ENCODE measurements around the gene ADAMTSL4. TPM values are rescaled to one million over a fixed set of nuclear protein-coding genes. Genes with fewer than 3 reads are reported as not detected.
"Not testable (repeated sequence)": the region's sequence is repeated elsewhere in the genome, so short reads cannot be mapped to it uniquely, and the experiment has no call there.

ADAMTSL4 gene
- total RNA-seq, 4 donors from 2014 or later: 5.6 to 30.0 (median 10.7) TPM

- peaks cover 7 to 12% of the 10 kb centered on the region in 2 donors for H3K4me1 ChIP-seq
- intact Hi-C loops (cut with DNase I; ENCODE audit: low total_unique reads) (no loop called here), in situ Hi-C loops (cut with MboI; ENCODE audit: low sequenced_read_pairs in 4 of 4) (no loop called here)
- H3K36me3 ChIP-seq: peaks cover 0 to 15% of the 10 kb centered on the region in 2 donors
- peak overlapping the region in 1 of 4 donors; percentile 11 for H3K27ac ChIP-seq
- TF ChIP-seq CTCF (IDR thresholded peaks at IDR 0.05 in 4 of 5, conservative IDR thresholded peaks at IDR 0.05 in 1 of 5): no peak
- TF ChIP-seq POLR2A (IDR thresholded peaks at IDR 0.05): no peak
- H3K4me3 ChIP-seq: no peak overlapping the region
- no peak for ATAC-seq
- no peak for DNase-seq
- H3K9me3 ChIP-seq: no peaks in the 10 kb centered on the region
- no peaks in the 10 kb centered on the region for H3K27me3 ChIP-seq
Observed at GRCh38 chr1:150582371-150582770, 33.2 kb downstream of the ADAMTSL4 start.

DNA sequence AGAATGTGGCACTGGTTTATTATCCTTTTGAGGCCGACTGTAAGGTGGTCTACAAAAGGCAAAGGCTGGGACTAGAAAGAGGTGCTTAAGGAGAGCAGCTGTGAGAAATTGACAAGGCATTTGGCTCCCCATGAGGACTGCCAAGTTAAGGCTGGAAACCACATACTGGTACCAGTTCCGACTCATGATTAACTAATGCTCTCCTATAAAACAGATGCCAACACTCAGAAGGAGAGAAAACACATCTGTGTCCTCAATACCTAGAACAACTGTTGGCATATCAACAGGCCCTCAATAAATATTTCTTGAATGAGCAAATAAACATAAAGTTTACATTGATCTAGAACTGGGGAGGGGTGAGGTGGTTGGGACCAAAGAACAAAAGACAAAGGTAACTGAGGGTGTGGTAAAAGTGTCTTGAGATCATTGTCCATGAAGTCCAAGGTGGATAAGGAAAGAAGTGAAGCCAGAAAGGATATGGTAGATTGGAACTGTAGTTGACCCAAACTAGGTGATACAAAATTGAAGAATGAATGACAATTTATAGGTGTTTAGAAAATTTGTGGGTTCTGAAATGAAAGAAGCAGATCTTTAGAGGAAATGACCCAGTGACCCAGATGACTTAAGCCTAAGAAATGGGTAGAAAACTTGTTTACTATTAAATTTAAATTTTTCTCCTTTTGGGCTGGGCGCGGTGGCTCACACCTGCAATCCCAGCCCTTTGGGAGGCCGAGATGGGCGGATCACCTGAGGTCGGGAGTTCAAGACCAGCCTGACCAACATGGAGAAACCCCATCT, 47.1 kb downstream of the ADAMTSL4 start:
- TF ChIP-seq CTCF (IDR thresholded peaks at IDR 0.05 in 4 of 5, conservative IDR thresholded peaks at IDR 0.05 in 1 of 5) (no peak), POLR2A (IDR thresholded peaks at IDR 0.05) (no peak)
- in situ Hi-C loops (cut with MboI; ENCODE audit: low sequenced_read_pairs in 4 of 4): no loop called here

DNA sequence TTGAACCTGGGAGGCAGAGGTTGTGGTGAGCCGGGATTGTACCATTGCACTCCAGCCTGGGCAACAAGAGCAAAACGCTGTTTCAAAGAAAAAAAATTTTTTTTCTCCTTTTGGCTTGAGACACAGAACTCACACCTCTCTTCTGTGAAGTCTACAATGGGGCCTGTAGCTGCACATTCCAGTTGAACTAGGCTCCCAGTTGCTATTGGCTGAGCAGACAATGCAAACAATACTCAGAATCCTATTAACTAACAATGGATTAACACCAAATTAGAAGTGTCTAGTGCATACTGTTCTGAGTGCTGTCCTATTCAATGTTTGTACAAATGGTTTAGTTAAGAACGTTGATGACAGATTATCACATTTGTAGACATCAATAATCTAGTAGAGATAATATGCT, 47.8 kb downstream of the ADAMTSL4 start:
- H3K9me3 ChIP-seq: no peaks in the 10 kb centered on the region
- ATAC-seq (no peak), DNase-seq (no peak)
- no peaks in the 10 kb centered on the region for H3K27me3 ChIP-seq
- in situ Hi-C loops (cut with MboI; ENCODE audit: low sequenced_read_pairs in 4 of 4) (no loop called here), intact Hi-C loops (cut with DNase I; ENCODE audit: low total_unique reads) (no loop called here)
- H3K36me3 ChIP-seq: no peaks in the 10 kb centered on the region
- TF ChIP-seq POLR2A (IDR thresholded peaks at IDR 0.05): no peak
- no peak for TF ChIP-seq CTCF (IDR thresholded peaks at IDR 0.05 in 4 of 5, conservative IDR thresholded peaks at IDR 0.05 in 1 of 5)
- H3K4me3 ChIP-seq: no peak overlapping the region
- no peaks in the 10 kb centered on the region for H3K4me1 ChIP-seq
- no peak overlapping the region for H3K27ac ChIP-seq

More for the DNA sequence above, 47.1 kb downstream of the ADAMTSL4 start:
- ATAC-seq (no peak), DNase-seq (no peak)
- H3K27ac ChIP-seq: no peak overlapping the region
- no peaks in the 10 kb centered on the region for H3K27me3 ChIP-seq
- intact Hi-C loops (cut with DNase I; ENCODE audit: low total_unique reads): no loop called here
- no peaks in the 10 kb centered on the region for H3K36me3 ChIP-seq
- H3K4me1 ChIP-seq: no peaks in the 10 kb centered on the region
- no peaks in the 10 kb centered on the region for H3K9me3 ChIP-seq
- no peak overlapping the region for H3K4me3 ChIP-seq

DNA sequence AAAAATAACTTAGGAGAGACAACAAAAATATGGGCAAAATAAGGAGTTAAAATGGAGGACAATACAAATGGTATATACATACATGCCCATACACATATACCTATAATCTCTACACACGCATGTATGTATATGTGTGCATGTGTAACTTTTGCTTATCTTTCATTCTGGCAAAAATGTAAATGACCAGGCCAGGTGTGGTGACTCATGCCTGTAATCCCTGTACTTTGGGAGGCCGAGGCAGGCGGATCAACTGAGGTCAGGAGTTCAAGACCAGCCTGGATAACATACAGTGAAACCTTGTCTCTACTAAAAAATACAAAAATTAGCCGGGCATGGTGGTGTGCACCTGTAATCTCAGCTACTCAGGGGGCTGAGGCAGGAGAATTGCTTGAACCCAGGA, 49.1 kb downstream of the ADAMTSL4 start:
- DNase-seq; in situ Hi-C loops (cut with MboI; ENCODE audit: low sequenced_read_pairs in 4 of 4); H3K9me3 ChIP-seq; H3K4me3 ChIP-seq; intact Hi-C loops (cut with DNase I; ENCODE audit: low total_unique reads); H3K36me3 ChIP-seq; H3K27ac ChIP-seq; ATAC-seq; H3K4me1 ChIP-seq; H3K27me3 ChIP-seq: not testable (repeated sequence)

DNA sequence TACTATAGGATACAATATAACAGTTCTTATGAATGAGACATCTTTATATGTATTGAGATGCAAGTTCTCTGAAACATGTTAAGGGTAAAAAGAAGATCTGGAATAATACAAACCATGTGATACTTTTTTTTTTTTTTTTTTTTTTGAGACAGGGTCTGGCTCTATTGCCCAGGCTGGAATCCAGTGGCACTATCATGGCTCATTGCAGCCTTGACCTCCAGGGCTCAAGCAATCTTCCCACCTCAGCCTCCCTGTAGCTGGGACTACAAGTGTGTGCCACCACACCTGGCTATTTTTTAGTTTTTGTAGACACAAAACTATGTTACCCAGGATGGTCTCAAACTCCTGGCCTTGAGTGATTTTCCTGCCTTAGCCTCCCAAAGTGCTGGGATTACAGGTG, 52.3 kb downstream of the ADAMTSL4 start:
- H3K27ac ChIP-seq: no peak overlapping the region
- TF ChIP-seq POLR2A (IDR thresholded peaks at IDR 0.05): no peak
- ATAC-seq (no peak), DNase-seq (no peak)
- H3K36me3 ChIP-seq: no peaks in the 10 kb centered on the region
- H3K4me3 ChIP-seq: no peak overlapping the region
- in situ Hi-C loops (cut with MboI; ENCODE audit: low sequenced_read_pairs in 4 of 4): no loop called here
- no peaks in the 10 kb centered on the region for H3K27me3 ChIP-seq
- intact Hi-C loops (cut with DNase I; ENCODE audit: low total_unique reads): no loop called here
- H3K9me3 ChIP-seq: no peaks in the 10 kb centered on the region
- peaks cover 0 to 11% of the 10 kb centered on the region in 2 donors for H3K4me1 ChIP-seq

GRCh38 chr1:150602372-150602771, 53.2 kb downstream of the ADAMTSL4 start:
- H3K9me3 ChIP-seq; intact Hi-C loops (cut with DNase I; ENCODE audit: low total_unique reads); H3K36me3 ChIP-seq; ATAC-seq; H3K4me3 ChIP-seq; H3K27ac ChIP-seq; in situ Hi-C loops (cut with MboI; ENCODE audit: low sequenced_read_pairs in 4 of 4); DNase-seq; H3K27me3 ChIP-seq: not testable (repeated sequence)
- H3K4me1 ChIP-seq: peaks cover 0 to 11% of the 10 kb centered on the region in 2 donors

Data from gastrocnemius medialis (tissue), 4 donors.